ENCODE measurements around the gene OPHN1. TPM values are rescaled to one million over a fixed set of nuclear protein-coding genes. Genes with fewer than 3 reads are reported as not detected.

Gene OPHN1
- total RNA-seq, 1 donor from 2014 or later = 5.6 TPM

DNA sequence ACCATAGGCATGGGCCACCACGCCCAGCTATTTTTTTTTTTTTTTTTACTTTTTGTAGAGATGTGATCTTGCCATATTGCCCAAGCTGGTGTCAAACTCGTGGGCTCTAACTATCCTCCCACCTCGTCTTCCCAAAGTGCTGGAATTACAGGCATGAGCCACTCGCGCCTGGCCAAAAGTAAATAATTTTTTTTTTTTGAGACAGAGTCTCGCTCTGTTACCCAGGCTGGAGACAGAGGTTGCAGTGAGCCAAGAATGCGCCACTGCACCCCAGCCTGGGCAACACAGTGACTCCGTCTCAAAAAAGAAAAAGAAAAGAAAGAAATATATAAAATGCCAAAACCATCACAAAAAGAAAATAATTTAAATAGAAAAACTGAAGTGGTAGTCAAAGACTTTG lies 18.4 kb upstream of the OPHN1 start:
- Histone ChIP-seq H3K4me3 (no peak overlapping the region), H3K4me1 (no peaks in the 10 kb centered on the region), H3K27ac (no peak overlapping the region), H3K36me3 (no peaks in the 10 kb centered on the region), H3K27me3 (no peaks in the 10 kb centered on the region), H3K9me3 (no peaks in the 10 kb centered on the region)
- TF ChIP-seq, protein P1, sequence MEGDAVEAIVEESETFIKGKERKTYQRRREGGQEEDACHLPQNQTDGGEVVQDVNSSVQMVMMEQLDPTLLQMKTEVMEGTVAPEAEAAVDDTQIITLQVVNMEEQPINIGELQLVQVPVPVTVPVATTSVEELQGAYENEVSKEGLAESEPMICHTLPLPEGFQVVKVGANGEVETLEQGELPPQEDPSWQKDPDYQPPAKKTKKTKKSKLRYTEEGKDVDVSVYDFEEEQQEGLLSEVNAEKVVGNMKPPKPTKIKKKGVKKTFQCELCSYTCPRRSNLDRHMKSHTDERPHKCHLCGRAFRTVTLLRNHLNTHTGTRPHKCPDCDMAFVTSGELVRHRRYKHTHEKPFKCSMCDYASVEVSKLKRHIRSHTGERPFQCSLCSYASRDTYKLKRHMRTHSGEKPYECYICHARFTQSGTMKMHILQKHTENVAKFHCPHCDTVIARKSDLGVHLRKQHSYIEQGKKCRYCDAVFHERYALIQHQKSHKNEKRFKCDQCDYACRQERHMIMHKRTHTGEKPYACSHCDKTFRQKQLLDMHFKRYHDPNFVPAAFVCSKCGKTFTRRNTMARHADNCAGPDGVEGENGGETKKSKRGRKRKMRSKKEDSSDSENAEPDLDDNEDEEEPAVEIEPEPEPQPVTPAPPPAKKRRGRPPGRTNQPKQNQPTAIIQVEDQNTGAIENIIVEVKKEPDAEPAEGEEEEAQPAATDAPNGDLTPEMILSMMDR (IDR thresholded peaks at IDR 0.05) = no peak
- intact Hi-C loops (cut with DNase I) = no loop called here
- DNase-seq (ENCODE audit: low spot score in 2 of 2) = no peak

DNA sequence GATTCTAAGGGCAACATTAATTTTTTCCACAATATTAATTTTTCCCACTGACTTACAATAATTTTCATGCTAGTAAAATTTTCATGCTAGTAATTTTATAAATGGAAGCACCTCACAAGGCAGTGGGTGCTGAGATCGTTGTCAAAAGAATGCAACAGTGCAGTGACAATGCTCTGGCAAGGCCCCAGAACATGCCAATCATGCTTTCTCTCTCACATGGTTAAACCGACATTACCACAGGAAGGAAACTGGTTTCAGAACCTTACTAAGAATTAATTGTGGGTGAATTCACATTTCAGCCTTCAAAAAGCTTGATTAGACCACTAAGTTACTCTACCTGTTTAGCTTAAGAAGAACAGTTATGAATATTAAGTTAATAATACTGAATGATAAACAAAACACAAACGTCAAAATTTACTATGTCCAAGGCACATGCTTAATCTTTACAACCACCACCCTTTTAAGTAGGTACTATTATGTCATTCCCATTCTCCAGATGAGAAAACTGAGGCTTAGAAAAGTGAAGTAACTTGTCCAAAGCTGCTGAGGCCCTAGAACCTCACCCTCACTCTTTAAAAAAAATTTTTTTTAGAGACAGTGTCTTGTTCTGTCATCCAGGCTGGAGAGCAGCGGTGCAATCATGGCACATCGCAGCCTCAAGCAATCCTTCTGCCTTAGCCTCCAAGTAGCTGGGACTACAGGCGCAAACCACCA lies 10.0 kb upstream of the OPHN1 start:
- intact Hi-C loops (cut with DNase I) = no loop called here
- Histone ChIP-seq H3K27ac (no peak overlapping the region), H3K27me3 (no peaks in the 10 kb centered on the region), H3K36me3 (no peaks in the 10 kb centered on the region), H3K4me3 (no peak overlapping the region), H3K9me3 (no peaks in the 10 kb centered on the region), H3K4me1 (no peaks in the 10 kb centered on the region)
- TF ChIP-seq, protein P1 (IDR thresholded peaks at IDR 0.05) = no peak
- no peak for DNase-seq (ENCODE audit: low spot score in 2 of 2)

- Histone ChIP-seq H3K9me3 (no peaks in the 10 kb centered on the region), H3K27ac (no peak overlapping the region), H3K27me3 (no peaks in the 10 kb centered on the region), H3K4me3 (no peak overlapping the region), H3K36me3 (no peaks in the 10 kb centered on the region), H3K4me1 (no peaks in the 10 kb centered on the region)
- TF ChIP-seq, protein P1 (IDR thresholded peaks at IDR 0.05) = no peak
- intact Hi-C loops (cut with DNase I) = no loop called here
- DNase-seq (ENCODE audit: low spot score in 2 of 2) = peak in 1 of 2 donors; percentile 70
Observed at GRCh38 chrX:68440940-68441339, 7.6 kb upstream of the OPHN1 start.

GRCh38 chrX:68440442-68440841 lies 7.1 kb upstream of the OPHN1 start:
- no peaks in the 10 kb centered on the region for H3K4me1 ChIP-seq
- no peak for DNase-seq (ENCODE audit: low spot score in 2 of 2)
- H3K36me3 ChIP-seq = no peaks in the 10 kb centered on the region
- TF ChIP-seq, protein P1 (IDR thresholded peaks at IDR 0.05) = no peak
- no peak overlapping the region for H3K4me3 ChIP-seq
- H3K27me3 ChIP-seq = no peaks in the 10 kb centered on the region
- intact Hi-C loops (cut with DNase I) = no loop called here
- H3K27ac ChIP-seq = no peak overlapping the region
- H3K9me3 ChIP-seq = no peaks in the 10 kb centered on the region

DNA sequence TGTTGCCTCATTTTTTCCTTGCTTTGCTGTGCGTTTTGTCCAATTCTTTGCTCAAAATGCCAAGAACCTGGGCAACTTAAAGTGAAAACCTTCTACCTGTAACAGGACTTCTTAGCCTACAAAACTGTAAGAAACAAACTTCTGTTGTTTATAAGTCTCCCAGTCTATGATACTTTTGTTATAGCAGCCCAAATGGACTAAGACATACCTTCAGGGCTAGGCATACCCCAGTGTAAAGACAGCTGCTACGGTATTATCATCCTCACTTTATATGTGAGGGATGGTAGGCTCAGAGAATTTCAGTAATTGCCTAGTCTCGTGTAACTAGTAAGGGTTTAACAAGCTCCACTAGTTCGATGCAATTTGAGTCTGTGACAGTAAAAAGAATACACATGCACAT lies 6.0 kb upstream of the OPHN1 start:
- no peak for DNase-seq (ENCODE audit: low spot score in 2 of 2)
- H3K4me1 ChIP-seq = no peaks in the 10 kb centered on the region
- H3K9me3 ChIP-seq = no peaks in the 10 kb centered on the region
- H3K4me3 ChIP-seq = no peak overlapping the region
- H3K27me3 ChIP-seq = no peaks in the 10 kb centered on the region
- no peak overlapping the region for H3K27ac ChIP-seq
- intact Hi-C loops (cut with DNase I) = no loop called here
- TF ChIP-seq, protein P1 (IDR thresholded peaks at IDR 0.05) = no peak
- H3K36me3 ChIP-seq = no peaks in the 10 kb centered on the region

GRCh38 chrX:68438575-68438974 lies 5.3 kb upstream of the OPHN1 start:
- Histone ChIP-seq H3K4me1 (no peaks in the 10 kb centered on the region), H3K27me3 (no peaks in the 10 kb centered on the region), H3K4me3 (no peak overlapping the region), H3K9me3 (no peaks in the 10 kb centered on the region), H3K27ac (no peak overlapping the region), H3K36me3 (no peaks in the 10 kb centered on the region)
- no peak for DNase-seq (ENCODE audit: low spot score in 2 of 2)
- TF ChIP-seq, protein P1 (IDR thresholded peaks at IDR 0.05) = no peak
- intact Hi-C loops (cut with DNase I) = no loop called here
